Suppressor macrophage treated with lipopolysaccharide for 1 hour (primary cell): ENCODE data around the gene ABTB2.

Experiments
- DNase-seq, 3 donors: peaks; one replicate each; pipeline ENCODE4 v3.0.0-alpha.2; 2020 to 2022

The ABTB2 gene

DNA sequence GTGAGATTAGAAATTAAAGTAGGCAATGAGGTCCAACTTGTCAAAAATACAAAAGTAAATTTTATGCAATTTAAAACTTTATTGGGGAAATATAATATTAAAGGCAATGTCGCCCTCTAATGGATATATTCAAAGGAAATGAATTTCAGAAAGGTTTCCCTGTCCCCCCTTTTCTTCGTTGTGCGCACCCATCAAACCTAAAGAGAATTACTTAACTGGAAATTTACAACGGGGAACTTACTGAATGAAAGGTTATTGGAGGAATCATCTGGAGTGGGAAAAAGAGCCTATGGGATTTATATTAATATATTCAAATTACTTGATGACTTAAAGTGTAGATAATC is 1.7 kb upstream of the ABTB2 start:
- DNase-seq = peak in 2 of 3 donors; percentile 17 to 59

DNA sequence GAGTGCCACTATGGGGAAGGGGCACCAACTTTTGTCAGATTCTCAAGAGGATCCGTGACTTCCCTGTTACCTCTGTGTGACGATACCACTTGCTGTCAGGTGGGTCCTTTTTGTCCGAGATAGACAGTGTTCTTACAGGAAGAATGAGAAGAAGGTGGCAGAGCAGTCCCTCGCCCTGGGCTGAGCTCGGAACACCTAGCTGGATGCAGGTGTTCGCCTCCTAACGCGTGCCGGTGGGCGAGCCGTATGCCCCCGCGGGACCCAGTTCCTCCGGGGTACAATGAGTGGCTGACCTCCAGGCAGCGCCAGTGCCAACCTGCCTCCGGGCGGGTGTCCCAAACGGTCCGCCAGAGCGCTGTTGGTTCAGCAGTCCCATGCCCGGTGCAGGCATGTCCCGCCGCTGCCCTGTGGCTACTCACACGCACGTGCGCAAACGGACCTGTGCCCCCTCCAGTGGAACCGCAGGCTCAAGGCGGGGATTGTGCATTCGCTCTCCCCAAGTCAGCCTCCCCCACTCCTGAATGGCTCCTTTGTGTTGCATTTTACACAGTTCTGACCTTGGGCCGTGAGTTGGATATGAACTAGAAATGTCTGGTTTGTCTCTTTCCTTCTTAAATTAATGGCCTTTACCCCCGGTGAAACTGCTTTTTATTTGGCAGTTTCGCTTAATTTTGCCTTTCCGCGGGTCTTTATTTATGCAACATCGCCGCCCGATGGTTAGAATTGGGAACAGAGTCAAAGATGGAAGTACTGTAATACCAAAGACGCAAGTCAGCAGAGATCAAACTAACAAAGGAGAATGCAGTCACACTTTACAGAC is 1.1 kb upstream of the ABTB2 start:
- DNase-seq = peak; percentile 84 to 91 (median 85)

- DNase-seq = peak in 1 of 3 donors; percentile 50
These were observed 483 bp upstream of the ABTB2 start for GRCh38 chr11:34358258-34358727.

GRCh38 chr11:34356913-34357700 is 703 bp downstream of the ABTB2 start:
- DNase-seq = peak; percentile 53 to 69 (median 53)

GRCh38 chr11:34356576-34356912 is 1.3 kb downstream of the ABTB2 start:
- peak in 2 of 3 donors; percentile 45 to 48 for DNase-seq

DNA sequence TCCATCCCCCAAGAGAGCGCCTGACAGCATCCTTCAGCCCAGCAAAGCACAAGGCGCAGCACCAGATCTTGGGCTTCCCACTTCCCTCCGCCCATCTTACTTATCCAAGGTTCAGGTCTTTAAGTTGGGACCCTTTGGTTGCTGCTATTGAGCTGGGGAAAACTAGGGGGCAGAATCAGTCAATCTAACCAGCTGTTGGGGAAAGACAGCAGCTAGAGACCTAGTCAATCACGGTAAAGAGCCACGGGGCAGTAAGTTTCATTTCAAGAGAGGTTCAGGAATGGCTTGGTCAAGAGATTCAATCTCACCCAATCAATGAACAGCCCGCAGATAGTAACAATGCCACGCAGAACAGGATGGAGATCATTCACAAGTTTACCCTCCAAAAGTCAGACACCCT is 1.7 kb downstream of the ABTB2 start:
- no peak for DNase-seq

GRCh38 chr11:34355726-34356125 is 2.1 kb downstream of the ABTB2 start:
- DNase-seq = no peak

DNA sequence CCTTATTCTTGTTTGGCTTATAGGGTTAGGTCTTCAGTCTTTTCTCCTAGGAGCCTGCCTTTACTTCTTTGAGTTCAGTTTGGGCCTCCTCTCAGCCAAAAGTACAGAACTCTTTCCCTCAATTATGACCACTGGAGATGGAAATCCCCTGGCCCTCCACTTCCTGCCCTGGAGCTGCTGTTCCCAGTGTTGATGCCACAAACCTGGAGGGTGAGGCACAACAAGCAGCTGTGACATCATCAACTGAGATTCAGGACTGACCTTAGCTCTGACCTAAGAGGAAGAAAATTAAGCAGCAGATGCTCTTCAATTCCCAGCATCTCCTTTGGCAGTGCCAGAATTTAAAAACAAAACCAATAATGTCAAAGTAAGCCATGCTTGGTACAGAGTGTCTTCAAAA is 3.0 kb downstream of the ABTB2 start:
- DNase-seq = peak; percentile 72 to 91 (median 82)

DNA sequence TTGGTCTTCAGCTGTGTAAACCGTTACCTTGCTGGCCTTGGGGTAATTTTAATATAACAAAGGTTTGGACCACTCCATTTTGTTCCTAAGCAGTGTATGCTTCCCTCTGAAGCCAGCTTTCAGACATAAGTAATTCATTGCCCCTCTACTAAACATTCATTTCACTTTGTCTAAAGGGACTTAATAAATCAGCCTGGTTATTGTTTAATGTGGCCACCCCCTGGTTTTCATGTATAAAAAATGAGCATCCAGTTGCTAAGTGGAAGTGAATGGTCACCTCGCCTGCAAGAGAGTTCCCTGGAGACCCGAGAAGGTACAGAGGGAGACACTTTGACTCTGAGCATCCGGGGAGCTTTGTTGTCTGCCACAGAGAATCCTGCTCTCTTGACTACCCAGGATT is 3.9 kb downstream of the ABTB2 start:
- no peak for DNase-seq

DNA sequence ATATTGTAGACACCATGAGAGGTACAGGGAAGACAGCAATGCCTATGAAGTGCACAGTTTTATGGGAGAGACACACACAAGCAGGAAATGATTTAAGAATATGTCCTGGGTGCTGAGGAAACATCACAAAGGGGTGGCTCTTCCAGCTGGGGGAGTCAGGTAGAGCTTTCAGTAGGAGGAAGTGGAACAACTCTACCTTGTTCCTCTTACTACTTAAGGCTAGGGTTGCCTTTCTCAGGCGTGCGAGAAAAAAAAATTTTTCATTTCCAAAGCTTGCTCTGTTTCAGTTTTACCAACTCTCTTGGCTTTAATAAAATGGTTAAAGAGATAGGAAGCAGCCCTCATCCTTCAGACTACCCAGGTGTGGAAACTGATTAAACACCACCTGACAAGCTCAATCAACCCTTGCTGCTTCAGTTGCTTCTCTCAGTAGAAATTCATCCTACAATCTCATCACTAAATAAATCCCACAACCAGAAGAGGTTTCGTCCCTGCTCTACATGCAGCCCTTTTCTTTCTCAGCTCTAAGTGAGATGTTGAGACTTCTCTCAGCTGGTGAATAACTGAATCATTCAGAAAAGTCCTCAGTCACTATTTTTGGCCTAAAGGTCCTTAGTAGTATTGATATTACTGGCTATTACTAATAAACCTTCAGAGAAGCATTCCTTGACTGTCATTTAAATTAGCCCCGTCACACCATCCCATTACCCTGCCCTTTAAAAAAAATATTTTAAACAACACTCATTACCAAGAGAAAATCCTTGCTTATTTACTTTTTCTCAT is 5.9 kb downstream of the ABTB2 start:
- no peak for DNase-seq

DNA sequence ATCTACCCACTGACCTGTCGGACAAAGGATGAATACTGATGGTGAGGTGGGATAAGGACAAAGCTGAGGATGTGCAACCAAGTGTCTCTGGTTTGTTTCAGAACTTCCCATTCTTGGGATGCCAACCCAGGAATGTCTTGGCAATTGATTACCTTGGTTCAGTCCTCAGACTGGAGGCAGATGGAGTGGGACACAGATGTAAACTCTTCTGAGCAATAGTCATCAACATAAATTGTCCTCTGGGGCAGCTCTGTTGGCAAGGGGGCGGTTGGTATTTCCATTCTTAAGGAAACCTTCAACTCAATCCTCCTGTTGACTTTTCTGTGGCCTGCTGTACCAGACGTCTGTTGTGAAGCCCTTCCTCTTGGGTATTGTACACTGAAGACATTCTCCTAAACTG is 6.8 kb downstream of the ABTB2 start:
- DNase-seq = no peak

GRCh38 chr11:34349882-34350281 is 7.9 kb downstream of the ABTB2 start:
- DNase-seq = no peak

GRCh38 chr11:34348919-34349318 is 8.9 kb downstream of the ABTB2 start:
- DNase-seq = no peak

DNA sequence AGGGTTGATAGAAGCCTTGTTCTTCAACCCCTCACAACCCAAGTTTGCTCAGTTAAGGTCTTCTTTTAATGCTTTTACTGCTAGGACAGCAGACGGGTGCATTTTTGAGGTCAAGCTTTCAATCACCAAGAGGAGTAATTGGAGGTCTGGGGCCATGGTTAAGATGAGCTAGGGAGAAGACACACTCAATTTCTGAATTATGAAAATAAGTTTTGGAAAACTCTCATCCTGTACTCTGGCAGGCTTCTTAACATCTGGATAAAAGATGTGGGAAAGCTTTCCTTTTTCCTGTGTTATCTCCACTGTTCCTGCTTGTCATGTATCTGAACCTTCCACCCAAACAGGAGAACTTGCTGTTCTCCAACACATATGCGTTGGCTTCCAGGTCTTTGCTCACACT is 9.7 kb downstream of the ABTB2 start:
- no peak for DNase-seq

DNA sequence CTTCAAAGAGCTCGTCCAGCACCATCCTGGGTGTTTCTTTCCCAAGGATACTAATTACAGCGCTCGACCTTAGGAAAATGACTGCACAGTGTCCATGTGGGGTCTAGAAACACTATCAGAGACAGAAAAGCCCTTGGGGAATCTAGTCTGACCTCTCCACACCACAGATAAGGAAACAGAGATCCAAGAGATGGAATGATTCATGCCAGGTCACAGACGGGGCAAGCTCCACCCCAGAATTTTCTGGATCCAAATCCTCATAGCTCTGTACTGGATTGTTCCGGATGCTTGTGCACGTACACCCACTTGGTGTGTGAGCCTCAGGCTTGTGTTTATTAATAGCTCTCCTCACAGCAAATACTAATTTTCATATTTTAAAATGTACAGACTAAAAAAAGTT is 11.3 kb downstream of the ABTB2 start:
- DNase-seq = no peak

DNA sequence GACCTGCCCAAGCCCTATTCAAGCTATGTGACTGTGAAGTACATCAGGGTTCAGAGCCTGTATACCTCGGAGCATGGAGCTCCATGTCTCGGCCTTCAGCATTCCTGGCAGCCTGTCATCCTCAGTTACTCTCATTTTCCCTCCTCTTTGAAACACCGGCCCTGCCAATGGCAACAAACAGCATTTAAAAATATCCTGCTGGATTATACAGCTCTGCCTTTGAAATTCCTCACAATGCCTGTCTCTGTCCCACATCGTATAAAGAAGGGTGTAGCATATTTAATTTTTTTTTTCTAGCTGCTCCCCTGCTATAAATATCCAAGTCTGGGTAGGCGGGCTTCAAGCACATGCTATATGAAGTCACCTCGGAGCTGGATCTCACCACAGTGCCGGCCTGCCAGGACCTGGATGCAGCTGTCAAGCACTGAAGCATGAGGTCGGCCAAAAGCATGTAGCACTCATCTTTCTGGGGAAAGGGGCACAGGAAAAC is 11.8 kb downstream of the ABTB2 start:
- DNase-seq = no peak

DNA sequence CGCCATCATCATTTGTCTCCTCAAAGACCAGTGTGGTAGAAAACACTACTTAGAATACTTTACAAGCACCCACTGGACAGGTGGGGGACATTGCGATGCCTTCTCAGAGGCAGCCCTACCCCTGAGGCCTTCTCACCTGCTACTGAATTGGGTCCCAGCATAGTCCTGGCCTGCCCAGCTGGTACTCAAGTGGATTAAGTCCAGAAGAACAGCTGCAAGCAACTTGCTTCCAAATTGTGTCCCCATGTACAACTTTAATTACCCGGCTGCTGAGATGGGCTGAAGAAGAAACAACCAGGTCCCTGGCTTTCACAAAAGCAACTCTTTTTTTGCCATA is 12.3 kb downstream of the ABTB2 start:
- DNase-seq = no peak

- DNase-seq = peak in 2 of 3 donors; percentile 24 to 27
These were observed 12.9 kb downstream of the ABTB2 start for GRCh38 chr11:34344768-34345539.

DNA sequence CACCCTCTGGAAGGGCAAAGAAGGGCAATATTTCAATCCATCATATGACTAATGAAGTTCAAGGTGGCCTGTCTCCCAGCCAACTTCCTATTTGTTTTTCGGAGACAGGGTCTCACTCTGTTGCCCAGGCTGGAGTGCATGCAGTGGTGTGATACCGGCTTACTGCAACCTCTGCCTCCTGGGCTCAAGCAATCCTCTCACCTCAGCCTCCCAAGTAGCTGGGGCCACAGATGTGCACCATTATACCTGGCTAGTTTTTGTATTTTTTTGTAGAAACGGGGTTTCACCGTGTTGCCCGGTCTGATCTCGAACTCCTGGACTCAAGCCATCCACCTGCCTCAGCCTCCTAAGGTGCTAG is 13.4 kb downstream of the ABTB2 start:
- no peak for DNase-seq

- no peak for DNase-seq
These were observed 14.1 kb downstream of the ABTB2 start for GRCh38 chr11:34343686-34344085.

DNA sequence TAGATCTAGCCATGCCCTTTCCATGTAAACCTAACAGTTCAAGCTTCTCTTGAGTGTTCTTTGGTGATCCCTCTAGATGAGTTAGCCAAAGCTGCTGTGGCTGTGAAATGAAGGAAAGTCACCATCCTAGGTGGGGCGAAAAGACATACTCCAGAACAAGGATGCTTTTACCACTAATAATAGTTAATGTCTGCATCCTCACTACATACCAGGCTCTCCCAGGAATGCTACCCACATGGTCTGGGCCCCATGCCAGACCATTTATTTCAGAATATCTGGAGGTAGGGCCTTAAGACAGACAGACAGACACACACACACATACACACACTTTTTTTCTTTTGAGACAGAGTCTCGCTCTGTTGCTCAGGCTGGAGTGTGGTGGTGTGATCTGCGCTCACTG is 14.7 kb downstream of the ABTB2 start:
- no peak for DNase-seq

DNA sequence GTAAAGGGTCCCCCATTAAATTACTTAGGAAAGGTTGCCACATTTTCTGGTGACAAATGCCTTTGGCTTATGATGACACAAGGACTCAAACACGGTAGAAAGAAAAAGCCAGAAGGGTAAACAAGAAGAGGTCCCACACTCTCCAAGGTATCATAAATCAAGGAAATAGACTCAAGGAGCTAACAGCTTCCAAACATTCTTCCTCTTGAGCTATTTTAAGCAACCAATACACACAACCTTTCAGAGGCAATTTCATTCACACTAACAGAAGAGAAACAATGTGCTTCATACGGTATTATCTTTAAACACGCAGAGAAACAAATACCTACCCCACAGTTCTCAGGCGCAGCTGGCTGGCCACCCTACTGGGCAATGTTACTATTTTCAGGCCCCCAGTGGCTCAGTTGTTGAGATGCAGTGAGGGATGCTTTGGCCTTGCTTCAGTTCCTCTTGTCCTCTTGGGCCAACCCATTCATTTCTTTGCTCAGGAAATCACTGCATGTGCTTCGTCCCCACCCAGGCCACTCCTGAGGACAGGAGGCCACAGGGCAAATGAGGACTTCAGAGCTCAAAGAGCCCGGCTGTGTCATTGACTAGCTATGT is 15.8 kb downstream of the ABTB2 start:
- DNase-seq = no peak
